Lung (tissue), 12 donors: ENCODE data around the gene ATP1B1. TPM values are rescaled to one million over a fixed set of nuclear protein-coding genes. Genes with fewer than 3 reads are reported as not detected.

Experiments
- ATAC-seq: fragments of 200-7000 bp; cut with Tn5 transposase; one replicate; pipeline ENCODE4 v1.9.1; 2020; ENCODE audit warnings: moderate number of reproducible peaks; ENCODE audit not compliant: insufficient read depth, low FRiP score
- DNase-seq, 3 donors: peaks; one replicate each; pipeline ENCODE4 v3.0.0-alpha.2; 2013 to 2017
- H3K27ac ChIP-seq, 2 donors: one replicate each; pipeline ENCODE4 v1.5.1; 2013; ENCODE audit warnings: mild to moderate bottlenecking in 2 of 2, moderate library complexity in 2 of 2, control low read depth in 1 of 2, inconsistent platforms in 1 of 2, low read depth in 1 of 2, low read length in 1 of 2
- H3K27me3 ChIP-seq, 3 donors: one replicate each; pipeline ENCODE4 v1.5.1; 2013; ENCODE audit warnings: low read length in 2 of 3; ENCODE audit not compliant: control insufficient read depth in 3 of 3, insufficient read depth in 3 of 3
- H3K36me3 ChIP-seq, 4 donors: one replicate each; pipeline ENCODE4 v1.5.1; 2013; ENCODE audit warnings: low read length in 4 of 4, mild to moderate bottlenecking in 1 of 4, moderate library complexity in 1 of 4; ENCODE audit not compliant: control insufficient read depth in 4 of 4, insufficient read depth in 4 of 4
- H3K4me1 ChIP-seq, 5 donors: one replicate each; pipeline ENCODE4 v1.5.1; 2013; ENCODE audit warnings: low read length in 5 of 5, mild to moderate bottlenecking in 2 of 5, moderate library complexity in 1 of 5; ENCODE audit not compliant: control insufficient read depth in 5 of 5, insufficient read depth in 5 of 5
- H3K4me3 ChIP-seq: one replicate; pipeline ENCODE4 v1.5.1; 2013; ENCODE audit warnings: mild to moderate bottlenecking, control low read depth, moderate library complexity
- H3K9ac ChIP-seq, 2 donors: one replicate each; pipeline ENCODE4 v1.5.1; 2013; ENCODE audit warnings: low read length in 2 of 2, control low read depth in 1 of 2; ENCODE audit not compliant: insufficient read depth in 1 of 2
- H3K9me3 ChIP-seq, 4 donors: one replicate each; pipeline ENCODE4 v1.5.1; 2013; ENCODE audit warnings: low read length in 3 of 4, mild to moderate bottlenecking in 1 of 4, moderate library complexity in 1 of 4; ENCODE audit not compliant: control insufficient read depth in 4 of 4, insufficient read depth in 3 of 4
- WGBS, 2 donors: extraction: QIAGEN DNeasy Blood & Tissue Kit; methylation state at CpG; one replicate each; pipeline ENCODE4 v1.1.7; 2013; 5-methylcytosine and 5-hydroxymethylcytosine counted together
- polyA plus RNA-seq, 2 donors: library from polyadenylated mRNA; stranded (reverse); fragments of 200-250 nt; gene quantifications; one replicate each; pipeline ENCODE4 v1.2.1, GENCODE V29; 2013
- total RNA-seq, 2 donors: library from RNA; depleted of rRNA in 1 of 2; stranded (reverse); fragments of >200 nt in 1 of 2; gene quantifications; one replicate each; pipeline ENCODE4 v1.2.1, GENCODE V29; 2014 to 2021
- TF ChIP-seq, protein P1 (sequence below): IDR thresholded peaks from 2 replicates; pipeline ENCODE4 v1.5.1; 2012; ENCODE audit warnings: mild to moderate bottlenecking; ENCODE audit errors: control extremely low read depth, extremely low read depth
- donor health status: control.
- donor health status: control.
- donor health status: Bipolar disorder and iron deficiency.
- donor health status: healthy.
- donor health status: DM: yes; HTN: yes; CAD: no.

Gene ATP1B1
- total and polyA plus RNA-seq, 4 donors = 105 to 226 (median 167) TPM

DNA sequence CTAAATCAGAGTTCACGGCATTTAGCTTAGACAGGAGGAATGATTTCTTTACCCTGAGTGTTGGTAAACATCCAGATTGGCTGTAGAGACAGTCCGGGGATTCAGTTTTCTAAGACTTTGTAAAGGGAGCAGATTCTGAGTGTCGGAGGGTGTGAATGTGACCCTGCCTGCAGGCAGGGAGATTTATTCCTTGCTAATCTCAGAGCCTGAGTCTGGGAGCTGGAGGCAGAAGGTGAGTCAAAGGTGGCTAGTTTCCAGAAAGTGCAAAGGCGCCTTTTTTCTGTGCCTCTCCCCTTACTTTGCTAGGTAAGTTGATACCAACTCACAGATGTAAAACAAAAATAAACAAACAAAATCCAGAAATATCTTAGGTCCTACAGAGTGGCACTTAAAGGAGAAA, 11.7 kb downstream of the ATP1B1 start:
- Histone ChIP-seq H3K9me3 (no peaks in the 10 kb centered on the region), H3K9ac (no peak overlapping the region), H3K4me3 (no peak overlapping the region), H3K27ac (peak overlapping the region in 1 of 2 donors; percentile 75), H3K27me3 (no peaks in the 10 kb centered on the region), H3K4me1 (peaks cover 9 to 30% (median 10%) of the 10 kb centered on the region in 5 donors), H3K36me3 (peaks cover 0 to 36% (median 14%) of the 10 kb centered on the region in 4 donors)
- no peak for ATAC-seq
- no peak for DNase-seq
- 86 to 88% methylated on average over 4 of the region's 4 CpGs for WGBS, 2 donors
- TF ChIP-seq, protein P1, sequence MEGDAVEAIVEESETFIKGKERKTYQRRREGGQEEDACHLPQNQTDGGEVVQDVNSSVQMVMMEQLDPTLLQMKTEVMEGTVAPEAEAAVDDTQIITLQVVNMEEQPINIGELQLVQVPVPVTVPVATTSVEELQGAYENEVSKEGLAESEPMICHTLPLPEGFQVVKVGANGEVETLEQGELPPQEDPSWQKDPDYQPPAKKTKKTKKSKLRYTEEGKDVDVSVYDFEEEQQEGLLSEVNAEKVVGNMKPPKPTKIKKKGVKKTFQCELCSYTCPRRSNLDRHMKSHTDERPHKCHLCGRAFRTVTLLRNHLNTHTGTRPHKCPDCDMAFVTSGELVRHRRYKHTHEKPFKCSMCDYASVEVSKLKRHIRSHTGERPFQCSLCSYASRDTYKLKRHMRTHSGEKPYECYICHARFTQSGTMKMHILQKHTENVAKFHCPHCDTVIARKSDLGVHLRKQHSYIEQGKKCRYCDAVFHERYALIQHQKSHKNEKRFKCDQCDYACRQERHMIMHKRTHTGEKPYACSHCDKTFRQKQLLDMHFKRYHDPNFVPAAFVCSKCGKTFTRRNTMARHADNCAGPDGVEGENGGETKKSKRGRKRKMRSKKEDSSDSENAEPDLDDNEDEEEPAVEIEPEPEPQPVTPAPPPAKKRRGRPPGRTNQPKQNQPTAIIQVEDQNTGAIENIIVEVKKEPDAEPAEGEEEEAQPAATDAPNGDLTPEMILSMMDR = no peak

DNA sequence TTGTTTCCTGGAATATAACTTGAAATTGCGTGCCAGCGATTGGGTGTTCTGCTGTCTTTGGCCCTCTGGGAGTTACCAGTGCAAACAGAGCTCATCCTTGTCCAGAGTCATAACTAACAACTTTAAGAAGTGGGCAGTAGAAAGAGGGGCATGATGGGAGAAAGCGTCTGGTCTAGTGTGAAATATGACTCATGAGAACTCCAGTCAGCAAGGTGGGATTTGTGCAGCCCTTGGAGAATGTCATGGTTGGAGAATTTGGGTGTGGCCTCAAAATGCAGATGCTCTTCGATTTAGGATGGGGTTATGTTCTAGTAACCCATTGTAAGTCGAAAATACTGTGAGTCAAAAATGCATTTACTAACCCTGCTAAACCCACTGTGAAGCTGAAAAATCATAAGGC, 12.9 kb downstream of the ATP1B1 start:
- H3K36me3 ChIP-seq = peaks cover 0 to 25% (median 10%) of the 10 kb centered on the region in 4 donors
- ATAC-seq (no peak), DNase-seq (no peak)
- H3K27ac ChIP-seq = no peak overlapping the region
- H3K27me3 ChIP-seq = no peaks in the 10 kb centered on the region
- H3K4me3 ChIP-seq = no peak overlapping the region
- H3K9ac ChIP-seq = no peak overlapping the region
- 81 to 87% methylated on average over 5 of the region's 5 CpGs for WGBS, 2 donors
- H3K9me3 ChIP-seq = no peaks in the 10 kb centered on the region
- TF ChIP-seq, protein P1 = no peak
- peaks cover 9 to 31% (median 10%) of the 10 kb centered on the region in 5 donors for H3K4me1 ChIP-seq

DNA sequence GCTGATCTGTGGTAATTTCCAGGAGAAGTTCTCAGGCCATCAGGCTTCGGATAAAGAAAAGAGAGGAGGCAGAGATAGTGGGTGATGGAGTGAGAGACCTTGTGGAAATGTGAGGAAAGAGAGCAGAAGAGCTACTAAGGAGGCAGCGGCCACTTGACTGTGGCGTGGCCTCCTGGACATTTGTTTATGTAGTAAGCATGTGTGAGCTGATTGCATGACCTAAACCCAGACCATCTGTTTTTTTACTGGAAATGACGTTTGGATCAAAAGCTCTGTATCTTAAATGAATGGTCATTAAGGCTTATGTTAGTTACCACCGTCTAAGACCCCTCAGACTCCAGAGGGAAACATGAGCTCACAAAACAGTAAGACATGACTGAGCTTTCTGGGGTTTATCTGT, 13.6 kb downstream of the ATP1B1 start:
- 66 to 78% methylated on average over 5 of the region's 5 CpGs for WGBS, 2 donors
- Histone ChIP-seq H3K9me3 (no peaks in the 10 kb centered on the region), H3K27me3 (no peaks in the 10 kb centered on the region), H3K4me3 (no peak overlapping the region), H3K9ac (no peak overlapping the region), H3K36me3 (peaks cover 2 to 20% (median 9%) of the 10 kb centered on the region in 4 donors), H3K4me1 (peaks cover 9 to 30% (median 10%) of the 10 kb centered on the region in 5 donors), H3K27ac (peak overlapping the region; percentile 39 to 62)
- TF ChIP-seq, protein P1 = no peak
- no peak for ATAC-seq
- peak in 2 of 3 donors; percentile 26 to 29 for DNase-seq
